ENCODE results near the gene NTPCR. TPM values are rescaled to one million over a fixed set of nuclear protein-coding genes. Genes with fewer than 3 reads are reported as not detected.

Gene NTPCR
- total RNA-seq, 1 experiment from 2014 or later = 50.0 TPM

DNA sequence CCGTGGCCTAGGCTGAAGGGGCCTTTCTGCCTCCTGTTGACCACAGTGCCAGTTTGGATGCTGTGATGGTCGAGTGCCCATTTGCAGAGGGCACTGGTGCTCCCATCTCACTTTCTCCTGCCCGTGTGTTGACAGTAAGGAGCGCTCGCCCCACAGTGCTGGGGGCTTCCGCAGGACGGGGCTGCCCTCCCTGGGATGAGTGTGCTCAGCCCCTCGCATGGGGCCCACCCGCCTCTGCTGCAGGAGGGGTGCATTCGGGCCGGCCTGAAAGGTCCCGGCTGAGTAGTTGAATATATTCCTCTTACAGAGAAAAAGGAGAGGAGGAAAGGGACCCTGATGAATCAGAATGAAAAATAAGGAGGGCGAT lies 37.3 kb downstream of the NTPCR start:
- CTCF ChIA-PET = no interaction called here
- POLR2A ChIA-PET (ENCODE audit: low non-redundant PET) = no interaction called here
- intact Hi-C loops (cut with micrococcal nuclease; ENCODE audit: unreplicated experiment) = no loop called here
- Histone ChIP-seq H3K27ac (ENCODE audit: low read depth, low read length, poor library complexity, severe bottlenecking) (no peak overlapping the region), H3K36me3 (ENCODE audit: insufficient read depth, low read length, poor library complexity, severe bottlenecking) (no peaks in the 10 kb centered on the region), H3K4me3 (ENCODE audit: low read depth, low read length, poor library complexity, severe bottlenecking) (no peak overlapping the region), H3K9me3 (ENCODE audit: low read depth, low read length, poor library complexity, severe bottlenecking) (no peaks in the 10 kb centered on the region), H3K4me1 (ENCODE audit: insufficient read depth, low read length, poor library complexity, severe bottlenecking) (no peaks in the 10 kb centered on the region), H3K27me3 (replicated peaks; ENCODE audit: insufficient read depth, low read depth, low read length, poor library complexity) (no peaks in the 10 kb centered on the region)
- DNase-seq (ENCODE audit: low spot score) = no peak
- BruUV-seq (replicated peaks) = no TSS peak
- TF ChIP-seq EZH2 (IDR thresholded peaks at IDR 0.05; ENCODE audit: borderline replicate concordance, low read depth, low read length, poor library complexity, severe bottlenecking) = no peak
- TF ChIP-seq, protein P1, sequence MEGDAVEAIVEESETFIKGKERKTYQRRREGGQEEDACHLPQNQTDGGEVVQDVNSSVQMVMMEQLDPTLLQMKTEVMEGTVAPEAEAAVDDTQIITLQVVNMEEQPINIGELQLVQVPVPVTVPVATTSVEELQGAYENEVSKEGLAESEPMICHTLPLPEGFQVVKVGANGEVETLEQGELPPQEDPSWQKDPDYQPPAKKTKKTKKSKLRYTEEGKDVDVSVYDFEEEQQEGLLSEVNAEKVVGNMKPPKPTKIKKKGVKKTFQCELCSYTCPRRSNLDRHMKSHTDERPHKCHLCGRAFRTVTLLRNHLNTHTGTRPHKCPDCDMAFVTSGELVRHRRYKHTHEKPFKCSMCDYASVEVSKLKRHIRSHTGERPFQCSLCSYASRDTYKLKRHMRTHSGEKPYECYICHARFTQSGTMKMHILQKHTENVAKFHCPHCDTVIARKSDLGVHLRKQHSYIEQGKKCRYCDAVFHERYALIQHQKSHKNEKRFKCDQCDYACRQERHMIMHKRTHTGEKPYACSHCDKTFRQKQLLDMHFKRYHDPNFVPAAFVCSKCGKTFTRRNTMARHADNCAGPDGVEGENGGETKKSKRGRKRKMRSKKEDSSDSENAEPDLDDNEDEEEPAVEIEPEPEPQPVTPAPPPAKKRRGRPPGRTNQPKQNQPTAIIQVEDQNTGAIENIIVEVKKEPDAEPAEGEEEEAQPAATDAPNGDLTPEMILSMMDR (conservative IDR thresholded peaks at IDR 0.05; ENCODE audit: low read depth, low read length) = no peak

DNA sequence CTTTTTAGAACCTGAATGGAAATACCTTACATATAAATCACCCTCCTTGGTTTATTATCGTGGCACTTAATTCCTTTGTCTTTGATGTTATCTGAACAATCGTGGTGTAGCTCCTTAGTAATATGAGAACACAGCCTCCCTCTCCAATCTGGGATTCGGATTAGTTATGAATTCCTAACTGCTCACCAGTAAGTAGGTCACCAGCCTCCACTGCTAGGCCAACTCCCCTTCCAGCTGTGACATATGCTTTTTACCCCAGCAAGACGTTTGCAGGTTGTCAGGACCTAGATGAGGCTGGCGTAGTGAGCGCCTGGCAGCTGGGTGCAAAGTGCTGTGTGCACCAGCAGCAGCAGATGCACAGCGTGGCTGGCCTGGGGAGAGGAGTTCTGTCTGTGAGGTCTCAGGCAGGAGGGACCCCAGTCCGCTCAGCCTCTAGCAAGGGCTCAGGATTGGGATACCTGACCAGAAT lies 38.2 kb downstream of the NTPCR start:
- no peak for DNase-seq (ENCODE audit: low spot score)
- TF ChIP-seq, protein P1 (conservative IDR thresholded peaks at IDR 0.05; ENCODE audit: low read depth, low read length) = no peak
- TF ChIP-seq EZH2 (IDR thresholded peaks at IDR 0.05; ENCODE audit: borderline replicate concordance, low read depth, low read length, poor library complexity, severe bottlenecking) = no peak
- Histone ChIP-seq H3K27me3 (replicated peaks; ENCODE audit: insufficient read depth, low read depth, low read length, poor library complexity) (no peaks in the 10 kb centered on the region), H3K36me3 (ENCODE audit: insufficient read depth, low read length, poor library complexity, severe bottlenecking) (no peaks in the 10 kb centered on the region), H3K9me3 (ENCODE audit: low read depth, low read length, poor library complexity, severe bottlenecking) (no peaks in the 10 kb centered on the region), H3K27ac (ENCODE audit: low read depth, low read length, poor library complexity, severe bottlenecking) (no peak overlapping the region), H3K4me3 (ENCODE audit: low read depth, low read length, poor library complexity, severe bottlenecking) (no peak overlapping the region), H3K4me1 (ENCODE audit: insufficient read depth, low read length, poor library complexity, severe bottlenecking) (no peaks in the 10 kb centered on the region)
- BruUV-seq (replicated peaks) = no TSS peak
- ChIA-PET POLR2A (ENCODE audit: low non-redundant PET) (interaction anchor here (0.6 kb wide), 1 partner anchor 374 kb away, joined by 3 read pairs; no protein-coding TSS in a partner anchor), CTCF (no interaction called here)
- intact Hi-C loops (cut with micrococcal nuclease; ENCODE audit: unreplicated experiment) = no loop called here

DNA sequence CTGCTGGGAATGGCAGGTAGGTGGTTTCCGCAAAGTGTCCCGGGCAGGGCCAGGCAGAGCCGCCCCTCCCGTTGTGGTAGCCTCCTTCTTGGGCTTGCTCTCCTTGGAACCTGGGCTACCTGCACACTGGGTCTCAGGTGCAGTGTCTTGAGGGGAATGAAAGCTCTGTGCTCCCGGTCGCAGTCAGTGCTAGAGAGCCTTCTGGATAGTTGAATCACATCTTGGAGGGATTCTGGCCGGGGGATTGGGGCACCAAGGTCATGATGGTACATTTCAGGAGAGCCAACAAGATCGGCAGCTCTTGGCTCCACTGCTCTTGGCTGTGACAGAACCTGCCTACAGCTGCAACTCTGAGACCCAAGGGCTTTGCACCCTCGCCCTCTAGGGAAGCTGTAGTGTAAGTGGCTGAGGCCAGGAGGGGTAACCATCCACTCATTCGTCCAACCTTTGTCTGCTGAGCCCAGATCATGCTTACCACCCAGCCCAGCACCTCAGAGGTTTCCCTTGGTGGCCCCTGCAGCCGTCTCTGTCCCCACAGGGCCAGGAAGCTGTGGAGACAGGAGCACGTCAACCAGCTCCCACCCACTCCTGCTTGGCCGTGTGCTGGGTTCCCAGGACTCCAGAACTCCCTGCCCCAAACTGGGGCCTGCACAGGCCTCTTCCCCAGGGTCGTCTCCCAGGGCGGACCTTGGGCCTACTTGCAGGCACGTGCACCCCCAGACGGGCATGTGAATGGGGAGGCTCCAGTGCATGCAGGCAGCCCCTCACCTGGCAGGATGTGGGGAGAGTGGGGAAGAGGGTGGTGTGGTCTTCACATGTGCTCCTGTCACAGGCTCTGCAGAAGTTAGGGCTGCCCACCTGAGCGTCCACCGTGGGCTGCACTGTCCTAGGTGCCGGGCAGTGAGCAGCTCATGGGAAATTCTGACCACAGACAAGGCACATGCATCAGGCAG lies 40.0 kb downstream of the NTPCR start:
- no peaks in the 10 kb centered on the region for H3K27me3 ChIP-seq (replicated peaks; ENCODE audit: insufficient read depth, low read depth, low read length, poor library complexity)
- POLR2A ChIA-PET (ENCODE audit: low non-redundant PET) = no interaction called here
- no peaks in the 10 kb centered on the region for H3K4me1 ChIP-seq (ENCODE audit: insufficient read depth, low read length, poor library complexity, severe bottlenecking)
- BruUV-seq (replicated peaks) = no TSS peak
- no peak for DNase-seq (ENCODE audit: low spot score)
- H3K4me3 ChIP-seq (ENCODE audit: low read depth, low read length, poor library complexity, severe bottlenecking) = no peak overlapping the region
- intact Hi-C loops (cut with micrococcal nuclease; ENCODE audit: unreplicated experiment) = no loop called here
- no peaks in the 10 kb centered on the region for H3K9me3 ChIP-seq (ENCODE audit: low read depth, low read length, poor library complexity, severe bottlenecking)
- CTCF ChIA-PET = no interaction called here
- H3K27ac ChIP-seq (ENCODE audit: low read depth, low read length, poor library complexity, severe bottlenecking) = no peak overlapping the region
- no peaks in the 10 kb centered on the region for H3K36me3 ChIP-seq (ENCODE audit: insufficient read depth, low read length, poor library complexity, severe bottlenecking)
- TF ChIP-seq, protein P1 (conservative IDR thresholded peaks at IDR 0.05; ENCODE audit: low read depth, low read length) = no peak
- TF ChIP-seq EZH2 (IDR thresholded peaks at IDR 0.05; ENCODE audit: borderline replicate concordance, low read depth, low read length, poor library complexity, severe bottlenecking) = no peak

Data from A673 (cell line).